T-cell (primary cell): ENCODE measurements around the gene ST8SIA1. TPM values are rescaled to one million over a fixed set of nuclear protein-coding genes. Genes with fewer than 3 reads are reported as not detected.
"Not testable (repeated sequence)": the region's sequence is repeated elsewhere in the genome, so short reads cannot be mapped to it uniquely, and the experiment has no call there.

Experiments used
- ATAC-seq, 4 experiments: fragments of 200-7000 bp in 3 of 4; fragments of 150-1000 bp in 1 of 4; cut with Tn5 transposase; replicated peaks in 1 of 4; 1 replicate in 3 of 4; 2 replicates in 1 of 4; pipeline ENCODE4 v1.10.0; 2021; ENCODE audit warnings: moderate library complexity in 3 of 4, mild to moderate bottlenecking in 2 of 4, moderate number of reproducible peaks in 1 of 4
- CTCF ChIA-PET, 2 donors: fragments of 300-600 bp; sonication (Branson Sonifier 250); formaldehyde crosslinking; loops; one replicate each; lab custom pipeline; 2022; ENCODE audit warnings: antibody characterized with exemption in 2 of 2; lab: Charles Lee
- POLR2A ChIA-PET, 2 donors: fragments of 300-600 bp; sonication (Branson Sonifier 250); formaldehyde crosslinking; loops; one replicate each; lab custom pipeline; 2022; ENCODE audit warnings: antibody characterized with exemption in 2 of 2; lab: Charles Lee
- DNase-seq, 35 experiments: peaks; one replicate each; pipeline versions ENCODE4 v3.0.0 to v3.0.0-alpha.2; 2013 to 2023
- H3K27ac ChIP-seq: one replicate; pipeline ENCODE4 v1.5.1; 2013; ENCODE audit warnings: low read length
- H3K27me3 ChIP-seq, 2 experiments: replicated peaks in 1 of 2; 1 replicate in 1 of 2; 2 replicates in 1 of 2; pipeline versions ENCODE4 v1.6.1 to v1.7.0; 2013; ENCODE audit warnings: low read length in 1 of 2, mixed read lengths in 1 of 2; ENCODE audit not compliant: control insufficient read depth in 2 of 2, insufficient read depth in 2 of 2; ENCODE audit errors: extremely low read depth in 1 of 2
- H3K36me3 ChIP-seq, 2 donors: 1 replicate in 1 of 2; 2 replicates in 1 of 2; pipeline versions ENCODE4 v1.6.1 to v1.7.0; 2013; ENCODE audit warnings: low read length in 1 of 2; ENCODE audit not compliant: control insufficient read depth in 2 of 2, insufficient read depth in 1 of 2; ENCODE audit errors: extremely low read depth in 1 of 2
- H3K4me1 ChIP-seq, 2 experiments: 1 replicate in 1 of 2; 2 replicates in 1 of 2; pipeline versions ENCODE4 v1.6.1 to v1.7.0; 2013; ENCODE audit warnings: low read length in 2 of 2, mixed read lengths in 1 of 2; ENCODE audit not compliant: insufficient read depth in 2 of 2, control insufficient read depth in 1 of 2; ENCODE audit errors: extremely low read depth in 1 of 2
- H3K4me3 ChIP-seq, 2 donors: 1 replicate in 1 of 2; 2 replicates in 1 of 2; pipeline versions ENCODE4 v1.5.1 to v1.7.0; 2013; ENCODE audit warnings: mild to moderate bottlenecking in 2 of 2, low read length in 1 of 2, moderate library complexity in 1 of 2; ENCODE audit not compliant: control insufficient read depth in 1 of 2; ENCODE audit errors: extremely low read depth in 1 of 2
- H3K9me3 ChIP-seq: 2 replicates; pipeline ENCODE4 v1.7.0; 2013
- H3K27ac Mint-ChIP-seq, 2 donors: one replicate each; pipeline ENCODE4 v1.8.0; 2020 to 2021; ENCODE audit warnings: mild to moderate bottlenecking in 2 of 2, mixed read lengths in 2 of 2
- H3K27me3 Mint-ChIP-seq, 2 donors: one replicate each; pipeline ENCODE4 v1.8.0; 2021 to 2022; ENCODE audit warnings: mixed read lengths in 2 of 2
- H3K36me3 Mint-ChIP-seq: one replicate; pipeline ENCODE4 v1.8.0; 2021; ENCODE audit warnings: mixed read lengths
- H3K4me1 Mint-ChIP-seq, 3 donors: one replicate each; pipeline ENCODE4 v1.8.0; 2020 to 2022; ENCODE audit warnings: mixed read lengths in 3 of 3, mild to moderate bottlenecking in 1 of 3
- H3K4me3 Mint-ChIP-seq, 3 donors: one replicate each; pipeline ENCODE4 v1.8.0; 2020 to 2022; ENCODE audit warnings: mild to moderate bottlenecking in 3 of 3, mixed read lengths in 3 of 3, moderate library complexity in 3 of 3
- H3K9me3 Mint-ChIP-seq, 3 donors: one replicate each; pipeline ENCODE4 v1.8.0; 2020 to 2022; ENCODE audit warnings: mixed read lengths in 3 of 3
- WGBS: methylation state at CpG from one replicate; pipeline ENCODE4 v1.1.5; 2013; ENCODE audit warnings: missing lambda C conversion rate; ENCODE audit not compliant: insufficient coverage; 5-methylcytosine and 5-hydroxymethylcytosine counted together
- total RNA-seq, 35 experiments: library from RNA in 6 of 35; stranded (reverse) in 6 of 35; fragments of 120-200 nt in 1 of 35; gene quantifications; one replicate each; pipeline versions ENCODE4 v1.2.1 to v1.2.4 and lab custom pipeline; 2013 to 2026

Gene ST8SIA1
- total RNA-seq, 5 donors from 2014 or later (not counting 1 experiment from before 2014, with no cell fraction given) = 10.8 to 19.8 (median 15.2) TPM

DNA sequence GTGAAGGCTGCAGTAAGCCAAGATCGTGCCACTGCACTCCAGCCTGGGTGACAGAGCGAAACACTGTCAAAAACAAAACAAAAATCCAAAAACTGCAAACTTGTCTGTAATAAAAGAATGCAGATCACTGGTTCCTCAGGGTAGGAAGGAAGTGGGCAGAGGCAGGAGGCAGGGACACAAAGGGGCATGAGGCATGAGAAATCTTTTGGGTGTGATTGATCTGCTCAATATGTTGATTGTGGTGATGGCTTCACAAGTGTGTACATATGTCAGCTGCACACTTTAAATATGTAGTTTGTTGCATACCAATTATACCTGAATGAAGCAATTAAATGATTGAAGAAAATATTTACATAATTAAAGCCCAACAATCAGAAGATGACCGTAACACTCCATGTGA, 170.9 kb downstream of the ST8SIA1 start:
- Mint-ChIP-seq H3K27ac (peak overlapping the region; percentile 80 to 91), H3K9me3 (no peaks in the 10 kb centered on the region), H3K4me1 (peaks cover 51 to 64% (median 61%) of the 10 kb centered on the region in 3 donors), H3K27me3 (no peaks in the 10 kb centered on the region), H3K36me3 (no peaks in the 10 kb centered on the region), H3K4me3 (peak overlapping the region; percentile 4 to 39 (median 24))
- ATAC-seq = peak; percentile 40 to 67 (median 60)
- ChIA-PET POLR2A (no interaction called here), CTCF (interaction anchor here (0.7 to 1.0 kb wide), 2 partner anchors 10 to 31 kb away, joined by 3 to 4 read pairs; no protein-coding TSS in a partner anchor)
- peak in 8 of 35 experiments; percentile 3 to 38 (median 14) for DNase-seq
- WGBS = no CpG with 5 or more reads among the region's 3 CpGs
- H3K27me3 ChIP-seq = no peaks in the 10 kb centered on the region
- H3K4me3 ChIP-seq = no peak overlapping the region
- H3K36me3 ChIP-seq = no peaks in the 10 kb centered on the region
- peak overlapping the region; percentile 63 for H3K27ac ChIP-seq
- H3K9me3 ChIP-seq = no peaks in the 10 kb centered on the region
- H3K4me1 ChIP-seq = peaks cover 27 to 52% of the 10 kb centered on the region in 2 experiments

DNA sequence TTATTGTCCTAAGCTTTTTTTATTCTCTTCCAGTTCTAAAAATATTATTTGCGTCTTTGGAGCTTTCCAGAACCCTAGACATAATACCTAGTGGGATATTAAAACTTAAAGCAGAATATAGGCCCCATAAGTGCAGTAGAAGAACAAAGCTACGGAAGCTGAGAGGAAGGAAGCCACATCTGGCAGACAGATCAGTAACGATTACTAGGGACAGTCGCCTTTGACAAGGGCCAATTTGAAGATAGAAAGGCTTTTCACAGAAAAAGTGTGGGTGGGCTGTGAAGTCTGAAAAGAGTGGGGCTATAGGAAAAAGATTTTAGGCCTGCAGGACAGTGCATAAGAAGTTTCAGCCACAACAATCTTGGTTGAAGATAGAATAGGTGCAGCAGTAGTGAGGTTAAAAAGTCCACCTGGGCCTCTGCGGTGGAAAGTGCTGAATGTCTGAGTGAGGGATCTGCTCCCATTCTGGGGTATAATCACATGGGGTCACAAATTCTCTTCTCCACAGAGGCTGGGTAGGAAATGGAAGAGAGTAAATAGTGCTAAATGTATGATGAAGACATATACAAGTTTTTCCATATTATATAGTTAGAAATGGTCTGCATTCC, 174.0 kb downstream of the ST8SIA1 start:
- ChIA-PET CTCF (interaction anchor here in 1 of 2 donors (0.7 kb wide), 1 partner anchor 39 kb away, joined by 3 read pairs; no protein-coding TSS in a partner anchor), POLR2A (no interaction called here)
- Histone ChIP-seq H3K27ac (peak overlapping the region; percentile 32), H3K4me3 (no peak overlapping the region), H3K4me1 (peaks cover 27 to 54% of the 10 kb centered on the region in 2 experiments), H3K27me3 (no peaks in the 10 kb centered on the region), H3K36me3 (no peaks in the 10 kb centered on the region), H3K9me3 (no peaks in the 10 kb centered on the region)
- no peaks in the 10 kb centered on the region for H3K36me3 Mint-ChIP-seq
- H3K4me3 Mint-ChIP-seq = peak overlapping the region in 1 of 3 donors; percentile 49
- H3K9me3 Mint-ChIP-seq = no peaks in the 10 kb centered on the region
- ATAC-seq (peak; percentile 55 to 67 (median 66)), DNase-seq (peak in 1 of 35 experiments; percentile 44)
- peak overlapping the region; percentile 80 to 90 for H3K27ac Mint-ChIP-seq
- 9% methylated on average over 3 of the region's 5 CpGs for WGBS
- peaks cover 51 to 65% (median 61%) of the 10 kb centered on the region in 3 donors for H3K4me1 Mint-ChIP-seq
- H3K27me3 Mint-ChIP-seq = no peaks in the 10 kb centered on the region

DNA sequence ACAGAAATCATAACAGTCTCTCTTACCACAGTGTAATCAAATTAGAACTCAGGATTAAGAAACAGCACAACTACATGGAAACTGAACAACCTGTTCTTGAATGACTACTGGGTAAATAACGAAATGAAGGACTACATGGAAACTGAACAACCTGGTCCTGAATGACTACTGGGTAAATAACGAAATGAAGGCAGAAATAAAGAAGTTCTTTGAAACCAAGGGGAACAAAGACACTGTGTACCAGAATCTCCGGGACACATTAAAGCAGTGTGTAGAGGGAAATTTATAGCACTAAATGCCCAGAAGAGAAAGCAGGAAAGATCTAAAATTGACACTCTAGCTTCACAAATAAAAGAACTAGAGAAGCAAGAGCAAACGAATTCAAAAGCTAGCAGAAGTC, 185.2 kb downstream of the ST8SIA1 start:
- CTCF ChIA-PET, H3K9me3 ChIP-seq, H3K4me3 ChIP-seq, POLR2A ChIA-PET, H3K27me3 Mint-ChIP-seq, H3K27ac Mint-ChIP-seq, ATAC-seq, H3K4me3 Mint-ChIP-seq, H3K36me3 Mint-ChIP-seq, H3K27ac ChIP-seq, DNase-seq, H3K36me3 ChIP-seq, H3K27me3 ChIP-seq: not testable (repeated sequence)
- H3K4me1 Mint-ChIP-seq = peaks cover 12 to 26% (median 17%) of the 10 kb centered on the region in 3 donors
- peaks cover 5 to 13% (median 5%) of the 10 kb centered on the region in 3 donors for H3K9me3 Mint-ChIP-seq
- 60% methylated on average over 2 of the region's 4 CpGs for WGBS
- peaks cover 3 to 14% of the 10 kb centered on the region in 2 experiments for H3K4me1 ChIP-seq

DNA sequence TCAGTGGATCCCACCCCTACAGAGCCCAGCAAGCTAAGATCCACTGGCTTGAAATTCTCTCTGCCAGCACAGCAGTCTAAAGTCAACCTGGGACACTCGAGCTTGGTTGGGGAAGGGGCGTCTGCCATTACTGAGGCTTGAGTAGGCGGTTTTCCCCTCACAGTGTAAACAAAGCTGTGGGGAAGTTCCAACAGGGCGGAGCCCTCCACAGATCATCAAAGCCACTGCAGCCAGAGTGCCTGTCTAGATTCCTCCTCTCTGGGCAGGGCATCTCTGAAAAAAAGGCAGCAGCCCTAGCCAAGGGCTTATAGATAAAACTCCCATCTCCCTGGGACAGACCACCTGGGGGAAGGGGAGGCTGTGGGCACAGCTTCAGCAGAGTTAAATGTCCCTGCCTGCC, 187.8 kb downstream of the ST8SIA1 start:
- Mint-ChIP-seq H3K27ac (peak overlapping the region; percentile 61 to 77), H3K4me3 (peak overlapping the region in 1 of 3 donors; percentile 21), H3K9me3 (peaks cover 5 to 13% (median 5%) of the 10 kb centered on the region in 3 donors), H3K4me1 (peaks cover 12 to 24% (median 17%) of the 10 kb centered on the region in 3 donors)
- CTCF ChIA-PET = interaction anchor here in 1 of 2 donors (0.8 kb wide), 1 partner anchor 64 kb away, joined by 3 read pairs; no protein-coding TSS in a partner anchor
- H3K9me3 ChIP-seq, H3K27me3 Mint-ChIP-seq, H3K27ac ChIP-seq, POLR2A ChIA-PET, H3K36me3 ChIP-seq, H3K27me3 ChIP-seq, H3K4me3 ChIP-seq, H3K36me3 Mint-ChIP-seq: not testable (repeated sequence)
- peak; percentile 15 to 100 (median 64) for ATAC-seq
- H3K4me1 ChIP-seq = peaks cover 3 to 14% of the 10 kb centered on the region in 2 experiments
- peak in 27 of 35 experiments; percentile 9 to 70 (median 27) for DNase-seq
- WGBS = 20% methylated on average over 3 of the region's 4 CpGs

Other genes with a start within 250 kb of the ST8SIA1 start
- 10 to 100 TPM; 34.6 to 44.9 (median 42.6) TPM for gene C2CD5, start 209.8 kb upstream of the ST8SIA1 start, total RNA-seq